Chondrocyte (in vitro differentiated cells): ENCODE data around the gene FHIT. TPM values are rescaled to one million over a fixed set of nuclear protein-coding genes. Genes with fewer than 3 reads are reported as not detected.

ENCODE experiments used
- DNase-seq: peaks from one replicate; pipeline ENCODE4 v3.0.0; 2021; ENCODE audit warnings: mixed read lengths, low spot score
- H3K27ac Mint-ChIP-seq: one replicate; pipeline ENCODE4 v1.8.0; 2021; ENCODE audit warnings: mild to moderate bottlenecking, moderate library complexity, mixed read lengths; ENCODE audit not compliant: unreplicated experiment
- H3K27me3 Mint-ChIP-seq: 2 replicates; pipeline ENCODE4 v1.8.0; 2021; ENCODE audit warnings: low read depth, mixed read lengths
- H3K36me3 Mint-ChIP-seq: 2 replicates; pipeline ENCODE4 v1.8.0; 2021; ENCODE audit warnings: low read depth, mixed read lengths
- H3K4me1 Mint-ChIP-seq: 2 replicates; pipeline ENCODE4 v1.8.0; 2021; ENCODE audit warnings: low read depth, mild to moderate bottlenecking, mixed read lengths
- H3K4me3 Mint-ChIP-seq: one replicate; pipeline ENCODE4 v1.8.0; 2021; ENCODE audit warnings: mild to moderate bottlenecking, moderate library complexity, mixed read lengths; ENCODE audit not compliant: unreplicated experiment
- H3K9me3 Mint-ChIP-seq: 2 replicates; pipeline ENCODE4 v1.8.0; 2021; ENCODE audit warnings: low read depth, mixed read lengths
- CTCF ChIP-seq: fragments of 200-600 bp; sonication (generic); IDR thresholded peaks from 2 replicates; pipeline ENCODE4 v1.5.0; 2021; ENCODE audit warnings: antibody characterized with exemption, mild to moderate bottlenecking, moderate library complexity
- total RNA-seq: library from RNA; stranded (reverse); gene quantifications from 3 replicates; pipeline ENCODE4 v1.2.1, GENCODE V29; 2021

The FHIT gene
- total RNA-seq, 1 donor from 2014 or later: 3.8 TPM

DNA sequence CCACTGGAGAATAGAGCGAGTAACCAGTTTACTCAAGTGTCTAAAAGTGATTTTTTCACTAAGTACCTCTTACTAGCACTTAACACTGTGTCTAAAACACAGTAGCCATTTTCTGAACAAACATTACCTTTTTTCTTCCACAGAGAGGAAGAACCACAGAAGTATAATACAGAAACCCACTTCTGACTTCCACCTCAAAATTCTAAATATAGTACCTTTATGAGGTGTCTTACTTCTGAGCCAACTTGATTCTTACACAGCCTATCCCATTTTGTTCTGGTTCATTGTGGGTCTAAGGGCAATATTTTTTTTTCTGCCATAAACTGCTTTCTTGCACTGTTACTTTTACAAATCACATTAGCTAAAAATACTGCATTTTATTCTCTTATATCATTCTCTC is 821.0 kb downstream of the FHIT start:
- H3K4me1 Mint-ChIP-seq: peaks cover 11% of the 10 kb centered on the region
- H3K27ac Mint-ChIP-seq: no peak overlapping the region
- no peak for TF ChIP-seq CTCF
- no peaks in the 10 kb centered on the region for H3K9me3 Mint-ChIP-seq
- H3K36me3 Mint-ChIP-seq: no peaks in the 10 kb centered on the region
- H3K4me3 Mint-ChIP-seq: no peak overlapping the region
- H3K27me3 Mint-ChIP-seq: no peaks in the 10 kb centered on the region
- DNase-seq: no peak

DNA sequence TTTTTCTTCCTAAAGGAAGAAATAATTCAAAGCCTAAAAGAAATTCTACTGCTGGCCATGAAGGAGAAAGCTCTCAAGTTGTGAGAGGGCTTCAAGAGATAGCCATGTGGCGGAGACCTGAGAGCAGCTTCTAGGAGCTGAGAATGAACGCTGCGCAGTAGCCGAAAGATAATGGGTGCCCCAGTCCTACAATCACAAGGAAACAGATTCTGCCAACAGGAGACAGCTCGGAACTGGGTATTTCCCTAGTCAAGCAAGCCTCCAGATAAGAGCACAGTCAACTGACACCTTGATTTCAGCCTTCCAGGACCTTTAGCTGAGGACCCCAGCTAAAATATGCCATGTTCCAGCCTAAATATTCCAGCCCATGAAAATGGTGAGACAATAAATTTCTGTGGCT is 824.1 kb downstream of the FHIT start:
- Mint-ChIP-seq H3K4me3 (no peak overlapping the region), H3K9me3 (no peaks in the 10 kb centered on the region), H3K27me3 (peaks cover 4% of the 10 kb centered on the region), H3K36me3 (no peaks in the 10 kb centered on the region), H3K4me1 (no peaks in the 10 kb centered on the region), H3K27ac (no peak overlapping the region)
- no peak for DNase-seq
- TF ChIP-seq CTCF: no peak

DNA sequence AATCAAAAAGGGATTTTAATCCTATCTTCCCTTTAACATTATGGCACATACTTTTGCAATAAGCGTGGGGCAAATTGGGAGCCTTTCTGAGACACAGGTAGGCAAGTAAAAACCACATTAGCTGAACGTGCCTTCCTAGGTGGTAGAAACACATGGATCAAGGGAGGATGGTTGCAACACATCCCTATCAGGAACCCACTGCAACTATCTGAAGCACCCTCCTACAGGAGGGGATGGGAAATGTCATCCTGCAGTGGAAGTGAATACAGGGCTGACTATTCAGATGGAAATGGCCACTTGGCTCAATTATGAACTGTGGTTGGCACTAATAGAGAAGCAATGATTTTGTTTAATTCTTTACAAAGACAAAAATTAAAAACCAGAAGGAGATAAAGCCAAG is 826.3 kb downstream of the FHIT start:
- no peak overlapping the region for H3K4me3 Mint-ChIP-seq

DNA sequence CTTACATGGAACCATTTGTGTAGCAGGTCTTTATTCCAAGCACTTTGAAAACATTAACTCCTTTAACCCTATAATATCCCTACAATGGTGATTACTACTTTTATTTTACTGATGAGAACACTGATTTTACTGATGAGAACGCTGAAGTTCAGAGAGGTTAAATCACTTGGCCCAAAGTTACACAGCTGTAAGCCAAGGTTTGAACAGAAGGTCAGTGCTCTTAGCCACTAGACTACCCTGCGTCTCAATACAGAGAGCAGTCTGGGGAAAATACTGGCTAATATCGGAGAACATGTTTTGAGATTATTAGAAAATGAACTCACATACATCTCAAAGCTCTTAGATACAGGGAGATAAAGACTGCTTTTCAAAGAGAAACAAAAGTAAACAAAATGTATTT is 827.2 kb downstream of the FHIT start:
- no peak overlapping the region for H3K27ac Mint-ChIP-seq
- H3K27me3 Mint-ChIP-seq: peaks cover 5% of the 10 kb centered on the region
- no peak for DNase-seq
- H3K4me3 Mint-ChIP-seq: no peak overlapping the region
- H3K9me3 Mint-ChIP-seq: no peaks in the 10 kb centered on the region
- H3K4me1 Mint-ChIP-seq: no peaks in the 10 kb centered on the region
- H3K36me3 Mint-ChIP-seq: no peaks in the 10 kb centered on the region
- no peak for TF ChIP-seq CTCF

More for the DNA sequence above, 826.3 kb downstream of the FHIT start:
- Mint-ChIP-seq H3K4me1 (no peaks in the 10 kb centered on the region), H3K9me3 (no peaks in the 10 kb centered on the region), H3K36me3 (no peaks in the 10 kb centered on the region), H3K27me3 (peaks cover 5% of the 10 kb centered on the region), H3K27ac (no peak overlapping the region)
- TF ChIP-seq CTCF: no peak
- no peak for DNase-seq

DNA sequence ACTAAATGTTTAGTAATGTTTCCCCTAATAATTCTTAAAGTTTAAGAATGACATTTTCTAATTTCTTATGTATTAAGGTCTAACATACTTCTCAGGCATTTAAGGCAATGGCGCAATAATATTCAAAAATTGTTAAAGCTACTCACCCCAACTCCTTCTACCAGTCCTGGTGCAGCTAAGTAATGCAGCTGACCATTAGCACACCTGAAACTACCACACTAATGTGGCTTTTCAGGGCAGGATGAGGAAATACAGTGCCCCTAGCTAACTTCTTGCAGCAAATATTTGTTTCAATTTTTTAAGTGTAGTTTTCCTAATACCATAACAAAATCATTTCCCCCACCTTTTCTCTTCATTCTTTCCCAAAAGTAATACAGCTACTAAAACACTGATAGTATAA is 827.7 kb downstream of the FHIT start:
- TF ChIP-seq CTCF: no peak
- Mint-ChIP-seq H3K4me3 (no peak overlapping the region), H3K36me3 (no peaks in the 10 kb centered on the region), H3K9me3 (no peaks in the 10 kb centered on the region), H3K4me1 (no peaks in the 10 kb centered on the region), H3K27ac (no peak overlapping the region), H3K27me3 (peaks cover 5% of the 10 kb centered on the region)
- no peak for DNase-seq
